ENCODE measurements around the gene ZDHHC1. TPM values are rescaled to one million over a fixed set of nuclear protein-coding genes. Genes with fewer than 3 reads are reported as not detected.
"Not testable (repeated sequence)": the region's sequence is repeated elsewhere in the genome, so short reads cannot be mapped to it uniquely, and the experiment has no call there.

ZDHHC1 gene
- total RNA-seq, 3 donors from 2014 or later, result 17.4 to 20.3 (median 19.3) TPM

DNA sequence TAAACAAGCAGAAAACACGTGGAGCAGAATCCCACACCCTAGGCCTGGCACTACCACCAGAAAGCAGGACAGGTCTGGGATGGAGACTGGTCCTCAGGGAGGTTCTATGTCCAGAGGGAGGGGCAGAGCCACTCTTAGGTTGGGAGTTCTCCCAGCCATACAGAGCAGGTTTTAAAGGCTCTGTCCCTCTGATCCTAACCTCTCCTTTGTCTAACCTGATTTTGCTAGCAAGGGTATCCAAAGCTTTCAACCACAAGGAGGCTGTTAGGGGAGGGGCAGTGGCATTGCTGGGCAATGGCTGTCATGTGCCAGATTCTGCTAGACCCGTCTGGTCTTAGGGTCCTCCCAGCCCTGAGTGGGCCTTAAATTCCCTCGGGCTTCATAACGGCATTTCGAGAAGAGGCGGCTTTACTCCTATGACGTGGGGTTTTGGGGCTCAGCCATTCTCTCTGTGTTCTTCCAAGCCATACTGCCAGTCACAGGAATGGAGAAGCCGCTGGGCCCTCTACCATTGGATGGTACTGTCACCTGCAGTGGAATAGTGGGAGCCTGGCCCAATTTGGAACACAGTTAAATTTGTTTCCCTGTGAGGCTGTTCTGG, 28.7 kb downstream of the ZDHHC1 start:
- intact Hi-C loops (cut with DNase I; ENCODE audit: low total_unique reads), result no loop called here
- Histone ChIP-seq H3K9me3 (no peaks in the 10 kb centered on the region), H3K36me3 (no peaks in the 10 kb centered on the region), H3K4me1 (peaks cover 0 to 2% of the 10 kb centered on the region in 2 donors), H3K27ac (no peak overlapping the region), H3K27me3 (no peaks in the 10 kb centered on the region), H3K4me3 (no peak overlapping the region)
- TF ChIP-seq POLR2AphosphoS5 (IDR thresholded peaks at IDR 0.05) (no peak), POLR2A (IDR thresholded peaks at IDR 0.05) (no peak)
- TF ChIP-seq, protein P1, sequence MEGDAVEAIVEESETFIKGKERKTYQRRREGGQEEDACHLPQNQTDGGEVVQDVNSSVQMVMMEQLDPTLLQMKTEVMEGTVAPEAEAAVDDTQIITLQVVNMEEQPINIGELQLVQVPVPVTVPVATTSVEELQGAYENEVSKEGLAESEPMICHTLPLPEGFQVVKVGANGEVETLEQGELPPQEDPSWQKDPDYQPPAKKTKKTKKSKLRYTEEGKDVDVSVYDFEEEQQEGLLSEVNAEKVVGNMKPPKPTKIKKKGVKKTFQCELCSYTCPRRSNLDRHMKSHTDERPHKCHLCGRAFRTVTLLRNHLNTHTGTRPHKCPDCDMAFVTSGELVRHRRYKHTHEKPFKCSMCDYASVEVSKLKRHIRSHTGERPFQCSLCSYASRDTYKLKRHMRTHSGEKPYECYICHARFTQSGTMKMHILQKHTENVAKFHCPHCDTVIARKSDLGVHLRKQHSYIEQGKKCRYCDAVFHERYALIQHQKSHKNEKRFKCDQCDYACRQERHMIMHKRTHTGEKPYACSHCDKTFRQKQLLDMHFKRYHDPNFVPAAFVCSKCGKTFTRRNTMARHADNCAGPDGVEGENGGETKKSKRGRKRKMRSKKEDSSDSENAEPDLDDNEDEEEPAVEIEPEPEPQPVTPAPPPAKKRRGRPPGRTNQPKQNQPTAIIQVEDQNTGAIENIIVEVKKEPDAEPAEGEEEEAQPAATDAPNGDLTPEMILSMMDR (IDR thresholded peaks at IDR 0.05), result no peak
- no peak for DNase-seq (ENCODE audit: low spot score in 2 of 2)

DNA sequence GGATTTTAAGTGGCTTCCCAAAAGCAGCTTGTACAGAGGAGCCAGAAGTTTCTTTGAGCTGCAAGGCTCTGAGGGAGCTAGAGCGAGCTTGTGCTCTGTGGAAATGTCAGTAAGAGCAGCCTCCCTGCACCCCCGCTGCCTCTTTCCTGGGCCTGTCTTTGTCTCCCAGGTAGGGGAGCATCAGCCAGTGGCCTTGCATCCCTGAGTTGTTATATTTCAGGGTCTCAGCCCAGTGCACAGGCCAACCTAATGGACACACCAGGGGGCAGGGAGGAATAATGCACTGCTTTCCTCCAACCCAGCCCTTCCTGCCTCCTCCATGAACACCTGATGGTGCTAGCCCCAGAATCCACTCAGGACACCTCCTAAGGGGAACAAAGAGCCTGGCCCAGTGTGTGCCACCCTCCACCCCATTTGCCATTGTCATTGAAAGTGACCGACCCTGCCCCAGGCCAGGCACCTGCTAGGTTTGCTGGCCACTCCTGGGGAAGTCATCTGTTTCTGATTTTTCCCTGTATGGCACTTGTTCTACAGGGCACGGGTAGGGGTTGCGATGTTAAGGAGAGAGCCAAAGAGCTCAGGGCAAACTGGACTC, 29.3 kb downstream of the ZDHHC1 start:
- DNase-seq (ENCODE audit: low spot score in 2 of 2), result no peak
- Histone ChIP-seq H3K9me3 (no peaks in the 10 kb centered on the region), H3K4me1 (no peaks in the 10 kb centered on the region), H3K36me3 (no peaks in the 10 kb centered on the region), H3K27me3 (no peaks in the 10 kb centered on the region), H3K27ac (no peak overlapping the region), H3K4me3 (no peak overlapping the region)
- intact Hi-C loops (cut with DNase I; ENCODE audit: low total_unique reads), result loop anchor here (1.0 kb wide), 1 partner anchor 20 kb away; no protein-coding TSS in a partner anchor
- TF ChIP-seq POLR2AphosphoS5 (IDR thresholded peaks at IDR 0.05) (no peak), POLR2A (IDR thresholded peaks at IDR 0.05) (no peak)
- TF ChIP-seq, protein P1 (IDR thresholded peaks at IDR 0.05), result no peak

DNA sequence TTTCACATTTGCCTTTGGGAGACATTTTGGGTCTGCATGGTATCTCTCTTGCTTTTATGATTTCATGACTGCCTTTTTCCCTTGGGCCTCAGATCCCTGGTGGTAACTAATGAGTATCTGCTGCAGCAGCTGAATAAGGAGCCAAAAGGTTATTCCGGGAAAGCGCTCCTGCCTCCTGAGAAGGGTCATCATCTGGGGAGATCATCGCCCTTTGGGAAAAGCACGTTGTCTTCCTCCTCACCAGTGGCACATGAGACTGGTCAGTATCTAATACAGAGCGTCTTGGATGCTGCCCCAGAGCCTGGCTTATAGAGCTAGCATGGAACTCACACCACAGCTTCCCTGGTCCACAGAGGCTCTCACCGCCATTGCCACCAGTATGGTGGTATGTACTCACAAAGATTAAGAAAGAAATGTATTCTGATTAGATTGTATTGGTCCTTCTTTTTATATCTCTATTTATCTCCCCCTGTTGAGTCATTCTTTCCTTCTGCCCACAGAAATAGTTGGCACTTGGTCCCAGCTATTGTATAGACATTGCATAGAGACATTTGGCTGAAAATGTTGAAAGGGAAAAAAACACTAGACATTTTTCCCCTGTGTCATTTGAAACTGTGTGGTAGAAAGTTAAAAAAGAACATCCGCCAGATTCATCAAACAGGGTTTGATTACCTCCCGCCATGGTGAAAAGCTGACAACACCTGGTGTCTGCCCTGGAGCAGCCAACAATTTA, 31.3 kb downstream of the ZDHHC1 start:
- DNase-seq (ENCODE audit: low spot score in 2 of 2), result no peak
- Histone ChIP-seq H3K9me3 (no peaks in the 10 kb centered on the region), H3K4me3 (no peak overlapping the region), H3K27ac (no peak overlapping the region), H3K4me1 (no peaks in the 10 kb centered on the region), H3K27me3 (no peaks in the 10 kb centered on the region), H3K36me3 (no peaks in the 10 kb centered on the region)
- TF ChIP-seq POLR2AphosphoS5 (IDR thresholded peaks at IDR 0.05), result no peak
- TF ChIP-seq, protein P1 (IDR thresholded peaks at IDR 0.05), result no peak
- intact Hi-C loops (cut with DNase I; ENCODE audit: low total_unique reads), result loop anchor here (1.0 kb wide), 1 partner anchor 25 kb away; no protein-coding TSS in a partner anchor

GRCh38 chr16:67383284-67383683, 33.0 kb downstream of the ZDHHC1 start:
- Histone ChIP-seq H3K4me3 (no peak overlapping the region), H3K4me1 (no peaks in the 10 kb centered on the region), H3K27me3 (no peaks in the 10 kb centered on the region), H3K27ac (no peak overlapping the region), H3K36me3 (no peaks in the 10 kb centered on the region), H3K9me3 (no peaks in the 10 kb centered on the region)
- TF ChIP-seq POLR2AphosphoS5 (IDR thresholded peaks at IDR 0.05), result no peak
- TF ChIP-seq POLR2A (IDR thresholded peaks at IDR 0.05), result no peak
- TF ChIP-seq, protein P1 (IDR thresholded peaks at IDR 0.05), result no peak
- DNase-seq (ENCODE audit: low spot score in 2 of 2), result no peak
- intact Hi-C loops (cut with DNase I; ENCODE audit: low total_unique reads), result no loop called here

DNA sequence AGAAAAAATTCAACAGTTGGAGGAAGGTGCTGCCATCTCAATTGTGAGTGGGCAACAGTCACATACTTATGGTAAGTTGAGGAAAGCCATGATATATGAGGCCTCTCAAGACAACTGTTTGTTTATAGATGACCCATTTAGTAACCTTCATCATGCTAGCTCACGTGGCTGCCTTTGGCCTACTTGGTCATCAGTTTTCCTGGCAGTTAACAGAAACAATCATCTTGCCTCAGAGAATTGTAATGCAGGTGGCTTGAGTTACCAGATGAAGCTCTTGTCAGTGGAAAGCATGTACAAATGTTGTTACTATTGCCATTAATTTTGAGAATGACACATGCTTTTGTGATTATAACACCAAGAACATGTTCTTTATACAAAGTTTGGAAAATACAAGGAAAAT, 37.6 kb downstream of the ZDHHC1 start:
- Histone ChIP-seq H3K9me3 (no peaks in the 10 kb centered on the region), H3K27me3 (no peaks in the 10 kb centered on the region), H3K27ac (no peak overlapping the region), H3K36me3 (no peaks in the 10 kb centered on the region), H3K4me3 (no peak overlapping the region), H3K4me1 (no peaks in the 10 kb centered on the region)
- intact Hi-C loops (cut with DNase I; ENCODE audit: low total_unique reads), result no loop called here
- no peak for DNase-seq (ENCODE audit: low spot score in 2 of 2)
- TF ChIP-seq, protein P1 (IDR thresholded peaks at IDR 0.05), result no peak
- TF ChIP-seq POLR2AphosphoS5 (IDR thresholded peaks at IDR 0.05), result no peak
- no peak for TF ChIP-seq POLR2A (IDR thresholded peaks at IDR 0.05)

GRCh38 chr16:67376012-67376411, 40.3 kb downstream of the ZDHHC1 start:
- H3K9me3 ChIP-seq; H3K4me3 ChIP-seq; H3K36me3 ChIP-seq; intact Hi-C loops (cut with DNase I; ENCODE audit: low total_unique reads); H3K27me3 ChIP-seq; H3K4me1 ChIP-seq; DNase-seq (ENCODE audit: low spot score in 2 of 2); H3K27ac ChIP-seq: not testable (repeated sequence)
